Stomach (tissue), 4 donors: ENCODE measurements around the gene EIF4A2.

Source experiments
- EP300 ChIP-seq: sonication (generic); formaldehyde crosslinking; IDR thresholded peaks from one replicate; pipeline ENCODE4 v1.6.1; 2017; ENCODE audit warnings: antibody characterized with exemption
- POLR2A ChIP-seq, 4 donors: fragments of 450-650 bp; IDR thresholded peaks; one replicate each; pipeline ENCODE4 v1.6.1; 2016; ENCODE audit warnings: antibody characterized with exemption in 4 of 4, control low read depth in 2 of 4, mild to moderate bottlenecking in 1 of 4, moderate library complexity in 1 of 4
- POLR2AphosphoS5 ChIP-seq, 3 donors: sonication (generic); formaldehyde crosslinking; IDR thresholded peaks; one replicate each; pipeline ENCODE4 v1.6.1; 2016; ENCODE audit warnings: antibody characterized with exemption in 3 of 3
- TF ChIP-seq, protein P1 (sequence below), 7 experiments: fragments of 450-650 bp in 4 of 7; fragments of 200-600 bp in 3 of 7; sonication (generic) in 3 of 7; IDR thresholded peaks; one replicate each; pipeline ENCODE4 v1.5.1; 2016 to 2019; ENCODE audit warnings: antibody characterized with exemption in 7 of 7, control low read depth in 2 of 7, mild to moderate bottlenecking in 1 of 7

DNA sequence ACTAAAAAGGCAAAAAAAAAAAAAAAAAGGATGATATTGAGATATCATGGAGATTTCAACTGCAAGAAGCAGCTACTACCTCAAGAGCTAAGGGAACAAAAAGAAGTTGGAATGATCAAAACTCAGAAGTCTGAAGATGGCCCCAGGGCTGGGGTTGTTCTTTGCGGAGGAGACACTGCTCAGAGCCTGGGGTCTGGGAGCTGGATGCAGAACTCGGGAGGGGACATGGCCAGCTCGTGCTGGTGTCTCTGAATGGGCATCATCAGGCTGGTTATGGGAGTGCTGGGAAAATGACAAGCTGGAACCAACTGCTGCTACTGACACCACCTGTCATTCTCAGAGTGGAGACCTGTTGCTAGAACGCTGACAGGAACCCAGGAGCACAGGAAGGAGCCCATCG, 45.0 kb downstream of the EIF4A2 start:
- TF ChIP-seq, protein P1, sequence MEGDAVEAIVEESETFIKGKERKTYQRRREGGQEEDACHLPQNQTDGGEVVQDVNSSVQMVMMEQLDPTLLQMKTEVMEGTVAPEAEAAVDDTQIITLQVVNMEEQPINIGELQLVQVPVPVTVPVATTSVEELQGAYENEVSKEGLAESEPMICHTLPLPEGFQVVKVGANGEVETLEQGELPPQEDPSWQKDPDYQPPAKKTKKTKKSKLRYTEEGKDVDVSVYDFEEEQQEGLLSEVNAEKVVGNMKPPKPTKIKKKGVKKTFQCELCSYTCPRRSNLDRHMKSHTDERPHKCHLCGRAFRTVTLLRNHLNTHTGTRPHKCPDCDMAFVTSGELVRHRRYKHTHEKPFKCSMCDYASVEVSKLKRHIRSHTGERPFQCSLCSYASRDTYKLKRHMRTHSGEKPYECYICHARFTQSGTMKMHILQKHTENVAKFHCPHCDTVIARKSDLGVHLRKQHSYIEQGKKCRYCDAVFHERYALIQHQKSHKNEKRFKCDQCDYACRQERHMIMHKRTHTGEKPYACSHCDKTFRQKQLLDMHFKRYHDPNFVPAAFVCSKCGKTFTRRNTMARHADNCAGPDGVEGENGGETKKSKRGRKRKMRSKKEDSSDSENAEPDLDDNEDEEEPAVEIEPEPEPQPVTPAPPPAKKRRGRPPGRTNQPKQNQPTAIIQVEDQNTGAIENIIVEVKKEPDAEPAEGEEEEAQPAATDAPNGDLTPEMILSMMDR (IDR thresholded peaks at IDR 0.05) = no peak
- TF ChIP-seq POLR2AphosphoS5 (IDR thresholded peaks at IDR 0.05) (no peak), EP300 (no peak), POLR2A (IDR thresholded peaks at IDR 0.05) (no peak)
